ENCODE results near the gene TRPM3.

- no peak for TF ChIP-seq POLR2A (IDR thresholded peaks at IDR 0.05; ENCODE audit: extremely low read depth, insufficient read length)
- TF ChIP-seq CTCF (IDR thresholded peaks at IDR 0.05; ENCODE audit: low read depth, low read length) = no peak
- TF ChIP-seq MAX (IDR thresholded peaks at IDR 0.05; ENCODE audit: low read depth, low read length) = no peak
- no peak for TF ChIP-seq MYC (IDR thresholded peaks at IDR 0.05; ENCODE audit: low read depth, low read length)
Observed at GRCh38 chr9:70778568-70778967, 342.9 kb downstream of the TRPM3 start.
